Spleen (tissue), 11 donors: ENCODE results near the gene S100A1. TPM values are rescaled to one million over a fixed set of nuclear protein-coding genes. Genes with fewer than 3 reads are reported as not detected.

Experiments used
- DNase-seq: peaks from one replicate; pipeline ENCODE4 v3.0.0-alpha.2; 2020
- H3K27ac ChIP-seq, 8 donors: fragments of 200-600 bp; sonication (generic) in 7 of 8; 1 replicate in 4 of 8; 2 replicates in 4 of 8; pipeline versions ENCODE4 v1.5.0 to v1.8.0; 2016 to 2021; ENCODE audit warnings: inconsistent platforms in 4 of 8, mild to moderate bottlenecking in 4 of 8, moderate library complexity in 1 of 8
- H3K27me3 ChIP-seq, 7 donors: fragments of 200-600 bp; sonication (generic) in 6 of 7; replicated peaks in 1 of 7; 1 replicate in 4 of 7; 2 replicates in 3 of 7; pipeline versions ENCODE4 v1.5.0 to v1.8.0; 2016 to 2021; ENCODE audit warnings: inconsistent platforms in 3 of 7, mild to moderate bottlenecking in 1 of 7
- H3K36me3 ChIP-seq, 6 donors: fragments of 200-600 bp; sonication (generic) in 5 of 6; 1 replicate in 4 of 6; 2 replicates in 2 of 6; pipeline versions ENCODE4 v1.5.0 to v1.8.0; 2016 to 2021; ENCODE audit warnings: inconsistent platforms in 2 of 6
- H3K4me1 ChIP-seq, 6 donors: fragments of 200-600 bp; sonication (generic) in 5 of 6; 1 replicate in 3 of 6; 2 replicates in 3 of 6; pipeline versions ENCODE4 v1.5.0 to v1.8.0; 2016 to 2021; ENCODE audit warnings: inconsistent platforms in 3 of 6
- H3K4me3 ChIP-seq, 8 donors: fragments of 200-600 bp; sonication (generic) in 7 of 8; 1 replicate in 4 of 8; 2 replicates in 4 of 8; pipeline versions ENCODE4 v1.5.0 to v1.8.0; 2016 to 2021; ENCODE audit warnings: inconsistent platforms in 4 of 8, mild to moderate bottlenecking in 4 of 8, moderate library complexity in 2 of 8
- H3K9me3 ChIP-seq, 8 donors: fragments of 200-600 bp; sonication (generic) in 7 of 8; 1 replicate in 4 of 8; 2 replicates in 4 of 8; pipeline versions ENCODE4 v1.5.0 to v1.8.0; 2016 to 2021; ENCODE audit warnings: inconsistent platforms in 4 of 8
- CTCF ChIP-seq, 11 experiments: fragments of 200-600 bp in 7 of 11; fragments of 450-650 bp in 4 of 11; sonication (generic) in 4 of 11; IDR thresholded peaks in 8 of 11; conservative IDR thresholded peaks in 3 of 11; 1 replicate in 7 of 11; 2 replicates in 4 of 11; pipeline versions ENCODE4 v1.4.0 to v1.8.0; 2016 to 2021; ENCODE audit warnings: antibody characterized with exemption in 11 of 11, inconsistent platforms in 4 of 11, mild to moderate bottlenecking in 1 of 11
- POLR2A ChIP-seq, 3 donors: fragments of 450-650 bp; IDR thresholded peaks; one replicate each; pipeline ENCODE4 v1.5.1; 2017; ENCODE audit warnings: antibody characterized with exemption in 3 of 3, mild to moderate bottlenecking in 1 of 3
- POLR2AphosphoS5 ChIP-seq, 3 donors: sonication (generic); formaldehyde crosslinking; IDR thresholded peaks; one replicate each; pipeline ENCODE4 v1.5.1; 2017; ENCODE audit warnings: antibody characterized with exemption in 3 of 3
- WGBS, 5 donors: extraction: QIAGEN DNeasy Blood & Tissue Kit in 3 of 5; methylation state at CpG; one replicate each; pipeline versions ENCODE4 v1.1.5 to v1.1.7; 2013 to 2018; 5-methylcytosine and 5-hydroxymethylcytosine counted together
- intact Hi-C: fragments of 100-400 bp; cut with DNase I; formaldehyde crosslinking; loops from one replicate; pipeline ENCODE4 v1.15.0; 2023; ENCODE audit warnings: low total_unique reads
- polyA plus RNA-seq, 3 donors: library from polyadenylated mRNA; stranded (reverse); fragments of 200-250 nt; gene quantifications; one replicate each; pipeline ENCODE4 v1.2.1, GENCODE V29; 2013
- total RNA-seq, 7 donors: library from RNA; depleted of rRNA in 3 of 7; stranded (reverse); fragments of >200 nt in 3 of 7; fragmentation: NEBNext Ultra II Directional in 4 of 7; extraction: Animal tissue kit (Norgen Biotek cat#: 25700) in 4 of 7; gene quantifications; one replicate each; pipeline versions ENCODE4 v1.1.0 to v1.2.1, GENCODE V29; 2016 to 2021
- donor health status: healthy with polysubstance abuse.
- donor health status: DM: no; HTN: no; CAD: no; lungs with moderate emphysema.
- donor health status: DM: no; HTN: no; CAD: no.
- donor health status: Bipolar disorder and iron deficiency.
- donor health status: healthy.
- donor health status: DM: no; HTN: no; CAD: no.
- donor health status: DM: yes; HTN: yes; CAD: no.

The S100A1 gene
- total and polyA plus RNA-seq, 10 donors = 1.7 to 39.7 (median 5.4) TPM; not detected in 6

- peak overlapping the region; percentile 24 to 65 (median 38) for H3K4me3 ChIP-seq
- peak; percentile 60 for DNase-seq
Measured at GRCh38 chr1:153608089-153608682, 20.0 kb upstream of the S100A1 start.

GRCh38 chr1:153608742-153609584, 19.3 kb upstream of the S100A1 start:
- no peaks in the 10 kb centered on the region for H3K27me3 ChIP-seq
- peak overlapping the region; percentile 71 to 95 (median 88) for H3K27ac ChIP-seq
- peak overlapping the region; percentile 24 to 65 (median 38) for H3K4me3 ChIP-seq
- peaks cover 0 to 26% (median 0%) of the 10 kb centered on the region in 6 donors for H3K36me3 ChIP-seq
- TF ChIP-seq POLR2A (IDR thresholded peaks at IDR 0.05) = peak in 1 of 3 donors; percentile 61
- TF ChIP-seq POLR2AphosphoS5 (IDR thresholded peaks at IDR 0.05) = peak; percentile 80 to 92 (median 90)
- TF ChIP-seq CTCF (IDR thresholded peaks at IDR 0.05 in 8 of 11, conservative IDR thresholded peaks at IDR 0.05 in 3 of 11) = no peak
- peaks cover 5 to 64% (median 28%) of the 10 kb centered on the region in 6 donors for H3K4me1 ChIP-seq
- intact Hi-C loops = no loop called here
- 52 to 75% (median 69%) methylated on average over 15 to 19 of the region's 19 CpGs for WGBS, 5 donors
- DNase-seq = peak; percentile 84
- no peaks in the 10 kb centered on the region for H3K9me3 ChIP-seq

More at GRCh38 chr1:153608089-153608682, 20.0 kb upstream of the S100A1 start:
- peak in 1 of 3 donors; percentile 19 for TF ChIP-seq POLR2AphosphoS5 (IDR thresholded peaks at IDR 0.05)
- no peak for TF ChIP-seq CTCF (IDR thresholded peaks at IDR 0.05 in 8 of 11, conservative IDR thresholded peaks at IDR 0.05 in 3 of 11)
- H3K27me3 ChIP-seq = no peaks in the 10 kb centered on the region
- H3K9me3 ChIP-seq = no peaks in the 10 kb centered on the region
- intact Hi-C loops = no loop called here
- peaks cover 5 to 59% (median 27%) of the 10 kb centered on the region in 6 donors for H3K4me1 ChIP-seq
- WGBS, 5 donors = 65 to 83% (median 70%) methylated on average over 7 of the region's 7 CpGs
- H3K36me3 ChIP-seq = peaks cover 0 to 26% (median 0%) of the 10 kb centered on the region in 6 donors
- peak overlapping the region; percentile 71 to 95 (median 88) for H3K27ac ChIP-seq

GRCh38 chr1:153609585-153609907, 18.7 kb upstream of the S100A1 start:
- WGBS, 5 donors = 35 to 57% (median 44%) methylated on average over 6 of the region's 6 CpGs
- peak overlapping the region in 1 of 8 donors; percentile 65 for H3K4me3 ChIP-seq

More at GRCh38 chr1:153609585-153609907, 18.7 kb upstream of the S100A1 start:
- Histone ChIP-seq H3K4me1 (peaks cover 5 to 70% (median 30%) of the 10 kb centered on the region in 6 donors), H3K36me3 (peaks cover 0 to 26% (median 0%) of the 10 kb centered on the region in 6 donors), H3K27me3 (no peaks in the 10 kb centered on the region), H3K9me3 (no peaks in the 10 kb centered on the region), H3K27ac (peak overlapping the region; percentile 57 to 95 (median 88))
- intact Hi-C loops = no loop called here
- DNase-seq = no peak
- no peak for TF ChIP-seq POLR2A (IDR thresholded peaks at IDR 0.05)
- TF ChIP-seq CTCF (IDR thresholded peaks at IDR 0.05 in 8 of 11, conservative IDR thresholded peaks at IDR 0.05 in 3 of 11) = no peak
- no peak for TF ChIP-seq POLR2AphosphoS5 (IDR thresholded peaks at IDR 0.05)
